ENCODE measurements around the gene KRCC1. TPM values are rescaled to one million over a fixed set of nuclear protein-coding genes. Genes with fewer than 3 reads are reported as not detected.
"Not testable (repeated sequence)": the region's sequence is repeated elsewhere in the genome, so short reads cannot be mapped to it uniquely, and the experiment has no call there.

Gene KRCC1
- total RNA-seq, 4 donors from 2014 or later = 20.0 to 29.5 (median 27.2) TPM

DNA sequence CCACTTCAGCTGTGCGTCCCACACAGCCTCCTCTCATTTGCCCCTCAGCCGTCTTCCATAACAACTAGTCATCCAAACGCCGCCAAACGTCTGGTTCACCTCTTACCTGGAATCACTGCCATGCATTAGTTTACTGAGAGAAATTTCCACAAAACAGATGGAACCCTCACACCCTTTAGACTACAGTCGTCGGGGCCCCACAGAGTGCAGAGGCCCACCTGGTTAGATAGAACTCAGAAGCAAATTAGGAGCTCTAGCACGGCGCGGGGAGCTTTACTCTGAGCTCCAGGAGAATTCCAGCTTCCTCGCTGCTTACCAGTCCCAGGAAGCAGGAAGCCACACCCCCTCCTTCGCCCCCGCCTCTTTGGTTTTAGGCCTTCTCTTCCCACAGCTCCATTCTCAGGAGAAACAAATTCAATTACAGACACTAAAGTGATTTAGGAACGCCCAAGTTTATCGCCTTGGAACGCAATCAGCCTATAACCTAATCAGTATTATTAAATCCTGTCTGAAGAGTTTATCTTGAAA, 48.6 kb downstream of the KRCC1 start:
- no peaks in the 10 kb centered on the region for H3K36me3 ChIP-seq
- no peak overlapping the region for H3K27ac ChIP-seq
- in situ Hi-C loops (cut with MboI; ENCODE audit: low sequenced_read_pairs in 4 of 4) (no loop called here), intact Hi-C loops (cut with DNase I; ENCODE audit: low total_unique reads) (no loop called here)
- DNase-seq (no peak), ATAC-seq (no peak)
- no peaks in the 10 kb centered on the region for H3K9me3 ChIP-seq
- no peaks in the 10 kb centered on the region for H3K27me3 ChIP-seq
- H3K4me3 ChIP-seq = no peak overlapping the region
- TF ChIP-seq POLR2A (IDR thresholded peaks at IDR 0.05) = no peak
- TF ChIP-seq, protein P1, sequence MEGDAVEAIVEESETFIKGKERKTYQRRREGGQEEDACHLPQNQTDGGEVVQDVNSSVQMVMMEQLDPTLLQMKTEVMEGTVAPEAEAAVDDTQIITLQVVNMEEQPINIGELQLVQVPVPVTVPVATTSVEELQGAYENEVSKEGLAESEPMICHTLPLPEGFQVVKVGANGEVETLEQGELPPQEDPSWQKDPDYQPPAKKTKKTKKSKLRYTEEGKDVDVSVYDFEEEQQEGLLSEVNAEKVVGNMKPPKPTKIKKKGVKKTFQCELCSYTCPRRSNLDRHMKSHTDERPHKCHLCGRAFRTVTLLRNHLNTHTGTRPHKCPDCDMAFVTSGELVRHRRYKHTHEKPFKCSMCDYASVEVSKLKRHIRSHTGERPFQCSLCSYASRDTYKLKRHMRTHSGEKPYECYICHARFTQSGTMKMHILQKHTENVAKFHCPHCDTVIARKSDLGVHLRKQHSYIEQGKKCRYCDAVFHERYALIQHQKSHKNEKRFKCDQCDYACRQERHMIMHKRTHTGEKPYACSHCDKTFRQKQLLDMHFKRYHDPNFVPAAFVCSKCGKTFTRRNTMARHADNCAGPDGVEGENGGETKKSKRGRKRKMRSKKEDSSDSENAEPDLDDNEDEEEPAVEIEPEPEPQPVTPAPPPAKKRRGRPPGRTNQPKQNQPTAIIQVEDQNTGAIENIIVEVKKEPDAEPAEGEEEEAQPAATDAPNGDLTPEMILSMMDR (IDR thresholded peaks at IDR 0.05 in 4 of 5, conservative IDR thresholded peaks at IDR 0.05 in 1 of 5) = no peak
- H3K4me1 ChIP-seq = no peaks in the 10 kb centered on the region

DNA sequence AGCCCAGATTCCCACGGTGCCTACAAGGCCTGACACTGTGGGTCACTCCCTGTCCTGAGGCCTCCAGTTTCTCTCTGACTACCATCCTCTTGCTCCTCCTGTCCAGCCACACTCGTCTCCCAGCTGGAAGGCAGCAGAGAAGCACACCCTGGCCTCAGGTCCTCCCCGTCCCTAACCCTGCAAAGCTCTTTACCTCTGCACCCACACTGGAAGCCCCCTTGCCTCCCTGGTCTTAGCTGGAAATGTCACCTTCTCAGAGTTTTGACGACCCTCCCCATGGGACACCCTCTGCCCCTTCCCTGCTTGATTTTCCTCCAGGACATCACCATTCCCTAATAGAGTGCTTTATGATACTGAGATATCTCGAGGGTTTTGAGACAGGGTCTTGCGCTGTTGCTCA, 49.8 kb downstream of the KRCC1 start:
- Histone ChIP-seq H3K4me3 (no peak overlapping the region), H3K27ac (no peak overlapping the region), H3K9me3 (no peaks in the 10 kb centered on the region), H3K27me3 (no peaks in the 10 kb centered on the region), H3K4me1 (no peaks in the 10 kb centered on the region), H3K36me3 (no peaks in the 10 kb centered on the region)
- DNase-seq (no peak), ATAC-seq (no peak)
- in situ Hi-C loops (cut with MboI; ENCODE audit: low sequenced_read_pairs in 4 of 4) = no loop called here
- TF ChIP-seq POLR2A (IDR thresholded peaks at IDR 0.05) = no peak
- TF ChIP-seq, protein P1 (IDR thresholded peaks at IDR 0.05 in 4 of 5, conservative IDR thresholded peaks at IDR 0.05 in 1 of 5) = no peak
- intact Hi-C loops (cut with DNase I; ENCODE audit: low total_unique reads) = no loop called here

DNA sequence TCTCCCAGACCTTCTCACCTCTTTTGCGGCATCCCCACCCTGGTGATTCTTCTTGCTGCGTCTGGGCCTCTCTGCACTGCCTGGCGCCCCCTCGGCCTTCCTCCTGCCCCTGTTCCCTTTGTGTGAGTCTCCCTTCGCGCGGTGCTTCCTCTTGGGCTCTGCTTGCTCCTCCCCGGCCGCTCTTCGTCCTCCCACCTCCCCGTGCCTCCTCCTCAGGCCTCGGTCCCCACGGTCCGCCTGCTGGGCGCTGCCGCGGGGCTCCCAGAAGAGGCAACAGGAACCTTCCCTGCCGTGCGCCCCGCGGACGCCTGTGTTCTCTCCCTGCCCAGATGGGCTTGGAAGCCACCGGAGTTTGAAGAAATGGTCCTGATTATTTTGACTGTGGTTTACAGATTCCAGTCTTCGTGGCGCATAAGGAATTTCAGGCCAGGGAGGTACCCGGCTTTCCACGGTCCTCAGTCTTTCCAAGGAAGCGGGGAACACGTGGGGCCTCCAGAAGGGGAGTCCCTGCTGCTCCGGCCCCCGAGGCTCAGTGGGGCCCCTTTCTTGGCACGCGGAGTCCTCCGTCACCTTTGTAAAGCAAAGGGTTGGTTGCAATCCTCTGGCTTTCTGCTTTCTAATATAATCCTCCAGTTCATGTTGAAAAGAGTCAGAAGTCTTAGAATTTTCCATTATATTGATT, 52.4 kb downstream of the KRCC1 start:
- in situ Hi-C loops (cut with MboI; ENCODE audit: low sequenced_read_pairs in 4 of 4) (no loop called here), intact Hi-C loops (cut with DNase I; ENCODE audit: low total_unique reads) (no loop called here)
- no peak for ATAC-seq
- Histone ChIP-seq H3K36me3 (no peaks in the 10 kb centered on the region), H3K27ac (no peak overlapping the region), H3K9me3 (no peaks in the 10 kb centered on the region), H3K27me3 (no peaks in the 10 kb centered on the region), H3K4me3 (no peak overlapping the region), H3K4me1 (no peaks in the 10 kb centered on the region)
- TF ChIP-seq, protein P1 (IDR thresholded peaks at IDR 0.05 in 4 of 5, conservative IDR thresholded peaks at IDR 0.05 in 1 of 5) = no peak
- TF ChIP-seq POLR2A (IDR thresholded peaks at IDR 0.05) = no peak
- no peak for DNase-seq

DNA sequence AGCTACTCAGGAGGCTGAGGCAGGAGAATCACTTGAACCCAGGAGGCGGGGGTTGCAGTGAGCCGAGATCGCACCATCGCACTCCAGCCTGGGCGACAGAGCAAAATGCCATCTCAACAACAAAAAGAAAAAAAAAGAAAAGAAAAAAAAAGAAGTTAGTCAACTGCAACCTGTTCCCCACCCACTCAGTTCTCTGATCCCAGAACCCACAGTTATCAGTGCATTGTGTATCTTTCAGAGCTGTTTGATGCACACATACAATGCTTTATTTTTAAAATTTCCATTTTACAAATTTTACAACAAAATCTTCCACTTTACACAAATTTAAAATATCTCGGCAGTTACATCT, 53.2 kb downstream of the KRCC1 start:
- Histone ChIP-seq H3K36me3 (no peaks in the 10 kb centered on the region), H3K9me3 (no peaks in the 10 kb centered on the region), H3K4me1 (no peaks in the 10 kb centered on the region), H3K4me3 (no peak overlapping the region), H3K27ac (no peak overlapping the region), H3K27me3 (no peaks in the 10 kb centered on the region)
- no peak for DNase-seq
- no peak for TF ChIP-seq POLR2A (IDR thresholded peaks at IDR 0.05)
- TF ChIP-seq, protein P1 (IDR thresholded peaks at IDR 0.05 in 4 of 5, conservative IDR thresholded peaks at IDR 0.05 in 1 of 5) = no peak
- no peak for ATAC-seq
- intact Hi-C loops (cut with DNase I; ENCODE audit: low total_unique reads) = no loop called here
- in situ Hi-C loops (cut with MboI; ENCODE audit: low sequenced_read_pairs in 4 of 4) = no loop called here

DNA sequence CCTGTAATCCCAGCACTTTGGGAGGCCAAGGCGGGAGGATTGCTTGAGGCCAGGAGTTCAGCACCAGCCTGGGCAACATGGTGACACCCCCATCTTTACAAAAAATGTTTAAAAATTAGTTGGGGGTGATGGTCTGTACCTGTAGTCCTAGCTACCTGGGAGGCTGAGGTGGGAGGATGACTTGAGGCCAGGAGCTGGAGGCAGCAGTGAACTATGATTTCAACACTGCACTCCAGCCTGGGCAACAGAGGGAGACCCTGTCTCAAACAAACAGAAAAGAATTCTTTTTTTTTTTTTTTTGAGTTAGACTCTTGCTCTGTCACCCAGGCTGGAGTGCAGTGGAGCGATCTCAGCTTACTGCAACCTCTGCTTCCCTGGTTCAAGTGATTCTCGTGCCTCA, 55.1 kb downstream of the KRCC1 start:
- in situ Hi-C loops (cut with MboI; ENCODE audit: low sequenced_read_pairs in 4 of 4); H3K27me3 ChIP-seq; intact Hi-C loops (cut with DNase I; ENCODE audit: low total_unique reads); H3K27ac ChIP-seq; H3K4me1 ChIP-seq; H3K9me3 ChIP-seq; ATAC-seq; DNase-seq; H3K4me3 ChIP-seq; H3K36me3 ChIP-seq: not testable (repeated sequence)
